Measurements from ENCODE around the gene PDIA2. TPM values are rescaled to one million over a fixed set of nuclear protein-coding genes. Genes with fewer than 3 reads are reported as not detected.
A peak's percentile ranks its signal among the peaks of the same experiment; 100 is the strongest.
"Not testable (repeated sequence)": the region's sequence is repeated elsewhere in the genome, so short reads cannot be mapped to it uniquely, and the experiment has no call there.

Gene PDIA2
- polyA plus RNA-seq, 4 donors = 0.10 to 46.1 (median 28.6) TPM

DNA sequence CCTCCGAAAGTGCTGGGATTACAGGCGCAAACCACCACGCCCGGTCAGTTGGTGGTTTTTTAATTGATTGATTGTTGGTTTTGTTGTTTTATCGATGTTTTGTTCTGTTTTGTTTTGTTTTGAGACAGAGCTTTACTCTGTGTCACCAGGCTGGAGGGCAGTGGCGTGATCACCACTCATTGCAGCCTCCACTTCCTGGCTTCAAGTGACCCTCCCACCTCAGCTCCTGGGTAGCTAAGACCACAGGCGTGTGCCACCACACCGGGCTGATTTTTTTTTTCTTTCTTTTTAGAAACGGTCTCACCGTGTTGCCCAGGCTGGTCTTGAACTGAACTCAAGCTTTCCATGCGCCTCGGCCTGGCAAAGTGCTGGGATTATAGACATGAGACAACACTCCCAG, 35.9 kb upstream of the PDIA2 start:
- WGBS, 3 donors = 92 to 94% (median 93%) methylated on average over 12 of the region's 12 CpGs
- Histone ChIP-seq H3K27me3 (ENCODE audit: control insufficient read depth in 3 of 3, insufficient read depth in 3 of 3, low read length in 3 of 3) (no peaks in the 10 kb centered on the region), H3K27ac (ENCODE audit: low read depth in 1 of 3, low read length in 2 of 3) (no peak overlapping the region), H3K36me3 (ENCODE audit: control insufficient read depth in 3 of 3, insufficient read depth in 2 of 3, low read depth in 1 of 3, low read length in 3 of 3) (peaks cover 0 to 37% (median 0%) of the 10 kb centered on the region in 3 donors), H3K4me1 (ENCODE audit: control insufficient read depth in 3 of 3, insufficient read depth in 2 of 3, low read depth in 1 of 3, low read length in 2 of 3) (peaks cover 0 to 2% (median 1%) of the 10 kb centered on the region in 3 donors), H3K4me3 (ENCODE audit: low read depth in 1 of 3, low read length in 3 of 3) (no peak overlapping the region), H3K9me3 (ENCODE audit: control insufficient read depth in 2 of 2, insufficient read depth in 1 of 2, low read depth in 1 of 2, low read length in 1 of 2) (no peaks in the 10 kb centered on the region)
- DNase-seq (no peak), FAIRE-seq (no peak)

GRCh38 chr16:249431-249830, 33.5 kb upstream of the PDIA2 start:
- peaks cover 0 to 41% (median 0%) of the 10 kb centered on the region in 3 donors for H3K36me3 ChIP-seq (ENCODE audit: control insufficient read depth in 3 of 3, insufficient read depth in 2 of 3, low read depth in 1 of 3, low read length in 3 of 3)
- DNase-seq (no peak), FAIRE-seq (no peak)
- no peaks in the 10 kb centered on the region for H3K27me3 ChIP-seq (ENCODE audit: control insufficient read depth in 3 of 3, insufficient read depth in 3 of 3, low read length in 3 of 3)
- H3K4me1 ChIP-seq (ENCODE audit: control insufficient read depth in 3 of 3, insufficient read depth in 2 of 3, low read depth in 1 of 3, low read length in 2 of 3) = peaks cover 0 to 20% (median 2%) of the 10 kb centered on the region in 3 donors
- H3K27ac ChIP-seq (ENCODE audit: low read depth in 1 of 3, low read length in 2 of 3) = no peak overlapping the region
- H3K4me3 ChIP-seq (ENCODE audit: low read depth in 1 of 3, low read length in 3 of 3) = no peak overlapping the region
- H3K9me3 ChIP-seq (ENCODE audit: control insufficient read depth in 2 of 2, insufficient read depth in 1 of 2, low read depth in 1 of 2, low read length in 1 of 2) = no peaks in the 10 kb centered on the region
- 81 to 86% (median 82%) methylated on average over 12 of the region's 12 CpGs for WGBS, 3 donors

DNA sequence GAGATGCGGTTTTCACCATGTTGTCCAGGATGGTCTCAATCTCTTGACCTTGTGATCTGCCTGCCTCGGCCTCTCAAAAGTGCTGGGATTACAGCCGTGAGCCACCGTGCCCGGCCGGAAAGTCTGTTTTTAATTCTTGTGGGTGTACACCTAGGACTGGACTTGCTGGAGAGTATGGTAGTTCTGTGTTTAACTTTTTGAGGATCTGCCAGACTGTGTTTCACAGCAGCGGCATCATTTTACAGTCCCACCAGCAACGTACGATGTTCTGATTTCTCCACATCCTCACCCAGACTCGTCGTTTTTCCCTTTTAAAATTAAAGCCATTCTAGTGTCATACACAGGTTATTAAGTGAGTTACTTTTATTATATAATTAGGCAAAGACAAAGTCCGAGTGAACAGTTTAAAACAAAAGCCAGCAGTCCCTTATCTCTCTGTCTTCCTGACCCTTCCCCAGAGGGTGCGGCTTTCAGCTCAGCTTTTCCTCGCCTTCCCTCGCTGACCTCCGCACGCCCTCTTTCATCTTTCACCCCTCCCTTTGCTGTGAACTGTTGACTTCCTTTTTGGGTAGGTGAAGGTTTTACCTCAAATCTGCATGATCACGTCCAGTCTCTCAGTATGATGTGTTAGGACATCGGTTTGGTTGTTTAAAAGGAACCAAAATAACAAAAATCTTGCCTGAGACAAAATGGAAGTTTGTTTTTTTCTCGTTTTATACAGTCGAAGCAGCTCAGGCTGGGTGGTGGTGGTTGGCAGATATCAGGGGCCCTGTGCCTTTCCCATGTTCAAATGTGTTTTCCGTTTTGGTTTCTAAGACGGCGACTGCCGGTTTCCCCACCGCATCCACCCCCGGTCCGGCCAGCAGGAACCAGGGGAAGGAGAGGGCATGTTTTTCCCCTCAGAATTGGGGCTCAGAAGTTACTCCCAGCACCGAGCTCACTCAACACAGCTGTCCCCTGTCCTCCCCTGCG, 30.3 kb upstream of the PDIA2 start:
- Histone ChIP-seq H3K4me3 (ENCODE audit: low read depth in 1 of 3, low read length in 3 of 3) (peak overlapping the region in 2 of 3 donors; percentile 7 to 12), H3K27ac (ENCODE audit: low read depth in 1 of 3, low read length in 2 of 3) (peak overlapping the region; percentile 88 to 97 (median 90)), H3K9me3 (ENCODE audit: control insufficient read depth in 2 of 2, insufficient read depth in 1 of 2, low read depth in 1 of 2, low read length in 1 of 2) (peaks cover 0 to 6% of the 10 kb centered on the region in 2 donors), H3K36me3 (ENCODE audit: control insufficient read depth in 3 of 3, insufficient read depth in 2 of 3, low read depth in 1 of 3, low read length in 3 of 3) (peaks cover 0 to 53% (median 0%) of the 10 kb centered on the region in 3 donors), H3K27me3 (ENCODE audit: control insufficient read depth in 3 of 3, insufficient read depth in 3 of 3, low read length in 3 of 3) (no peaks in the 10 kb centered on the region), H3K4me1 (ENCODE audit: control insufficient read depth in 3 of 3, insufficient read depth in 2 of 3, low read depth in 1 of 3, low read length in 2 of 3) (peaks cover 0 to 20% (median 2%) of the 10 kb centered on the region in 3 donors)
- WGBS, 3 donors = 10 to 41% (median 21%) methylated on average over 30 of the region's 30 CpGs
- FAIRE-seq = no peak
- DNase-seq = peak; percentile 82 to 95

- H3K27me3 ChIP-seq (ENCODE audit: control insufficient read depth in 3 of 3, insufficient read depth in 3 of 3, low read length in 3 of 3) = no peaks in the 10 kb centered on the region
- H3K4me3 ChIP-seq (ENCODE audit: low read depth in 1 of 3, low read length in 3 of 3) = peak overlapping the region in 1 of 3 donors; percentile 16
- peaks cover 0 to 20% (median 2%) of the 10 kb centered on the region in 3 donors for H3K4me1 ChIP-seq (ENCODE audit: control insufficient read depth in 3 of 3, insufficient read depth in 2 of 3, low read depth in 1 of 3, low read length in 2 of 3)
- 49 to 69% (median 61%) methylated on average over 6 of the region's 6 CpGs for WGBS, 3 donors
- peak overlapping the region; percentile 4 to 88 (median 63) for H3K27ac ChIP-seq (ENCODE audit: low read depth in 1 of 3, low read length in 2 of 3)
- H3K9me3 ChIP-seq (ENCODE audit: control insufficient read depth in 2 of 2, insufficient read depth in 1 of 2, low read depth in 1 of 2, low read length in 1 of 2) = peaks cover 0 to 6% of the 10 kb centered on the region in 2 donors
- peaks cover 0 to 53% (median under 1%) of the 10 kb centered on the region in 3 donors for H3K36me3 ChIP-seq (ENCODE audit: control insufficient read depth in 3 of 3, insufficient read depth in 2 of 3, low read depth in 1 of 3, low read length in 3 of 3)
- DNase-seq (peak in 1 of 2 donors; percentile 83), FAIRE-seq (no peak)
Observed at GRCh38 chr16:253833-254232, 29.1 kb upstream of the PDIA2 start.

DNA sequence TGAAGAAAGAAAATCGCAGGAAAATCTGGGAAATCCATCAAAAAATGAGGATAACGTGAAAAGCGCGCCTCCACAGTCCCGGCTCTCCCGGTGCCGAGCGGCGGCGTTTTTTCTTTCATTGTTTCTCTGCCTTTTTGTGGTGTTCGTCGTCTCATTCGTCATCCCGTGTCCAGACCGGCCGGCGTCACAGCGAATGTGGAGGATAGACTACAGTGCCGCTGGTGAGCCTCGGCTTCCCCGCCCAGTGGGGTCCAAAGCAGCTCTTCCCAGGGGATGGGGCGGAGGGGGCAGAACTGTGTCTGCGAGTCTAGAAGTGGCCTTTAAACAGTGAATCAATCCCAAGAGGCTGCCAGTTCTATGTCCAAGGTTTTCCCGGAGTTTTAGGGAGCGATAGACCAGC, 28.5 kb upstream of the PDIA2 start:
- WGBS, 3 donors = 95 to 97% (median 96%) methylated on average over 25 of the region's 25 CpGs
- DNase-seq (no peak), FAIRE-seq (no peak)
- Histone ChIP-seq H3K36me3 (ENCODE audit: control insufficient read depth in 3 of 3, insufficient read depth in 2 of 3, low read depth in 1 of 3, low read length in 3 of 3) (peaks cover 0 to 53% (median 5%) of the 10 kb centered on the region in 3 donors), H3K4me3 (ENCODE audit: low read depth in 1 of 3, low read length in 3 of 3) (no peak overlapping the region), H3K9me3 (ENCODE audit: control insufficient read depth in 2 of 2, insufficient read depth in 1 of 2, low read depth in 1 of 2, low read length in 1 of 2) (peaks cover 0 to 6% of the 10 kb centered on the region in 2 donors), H3K4me1 (ENCODE audit: control insufficient read depth in 3 of 3, insufficient read depth in 2 of 3, low read depth in 1 of 3, low read length in 2 of 3) (peaks cover 0 to 20% (median 2%) of the 10 kb centered on the region in 3 donors), H3K27me3 (ENCODE audit: control insufficient read depth in 3 of 3, insufficient read depth in 3 of 3, low read length in 3 of 3) (no peaks in the 10 kb centered on the region), H3K27ac (ENCODE audit: low read depth in 1 of 3, low read length in 2 of 3) (peak overlapping the region in 2 of 3 donors; percentile 63 to 88)

DNA sequence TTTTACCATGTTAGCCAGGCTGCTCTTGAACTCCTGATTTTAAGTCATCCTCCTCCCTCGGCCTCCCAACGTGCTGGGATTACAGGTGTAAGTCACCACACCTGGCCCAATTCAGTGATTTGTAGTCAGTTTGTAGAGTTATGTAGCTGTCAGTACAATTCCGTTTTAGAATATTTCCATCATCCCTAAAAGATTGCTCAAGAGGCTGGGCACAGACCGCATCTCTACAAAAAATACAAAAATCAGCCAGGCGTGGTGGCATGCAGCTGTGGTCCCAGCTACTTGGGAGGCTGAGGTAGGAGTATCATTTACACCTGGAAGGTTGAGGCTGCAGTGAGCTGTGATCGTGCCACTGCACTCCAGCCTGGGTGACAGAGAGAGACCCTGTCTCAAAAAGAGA, 27.8 kb upstream of the PDIA2 start:
- H3K9me3 ChIP-seq (ENCODE audit: control insufficient read depth in 2 of 2, insufficient read depth in 1 of 2, low read depth in 1 of 2, low read length in 1 of 2) = peaks cover 0 to 6% of the 10 kb centered on the region in 2 donors
- H3K27ac ChIP-seq (ENCODE audit: low read depth in 1 of 3, low read length in 2 of 3) = peak overlapping the region in 1 of 3 donors; percentile 30
- H3K4me3 ChIP-seq (ENCODE audit: low read depth in 1 of 3, low read length in 3 of 3) = no peak overlapping the region
- DNase-seq (no peak), FAIRE-seq (no peak)
- no peaks in the 10 kb centered on the region for H3K27me3 ChIP-seq (ENCODE audit: control insufficient read depth in 3 of 3, insufficient read depth in 3 of 3, low read length in 3 of 3)
- peaks cover 0 to 20% (median 0%) of the 10 kb centered on the region in 3 donors for H3K4me1 ChIP-seq (ENCODE audit: control insufficient read depth in 3 of 3, insufficient read depth in 2 of 3, low read depth in 1 of 3, low read length in 2 of 3)
- 91 to 98% (median 95%) methylated on average over 6 of the region's 6 CpGs for WGBS, 3 donors
- H3K36me3 ChIP-seq (ENCODE audit: control insufficient read depth in 3 of 3, insufficient read depth in 2 of 3, low read depth in 1 of 3, low read length in 3 of 3) = peaks cover 3 to 54% (median 5%) of the 10 kb centered on the region in 3 donors

- H3K27me3 ChIP-seq (ENCODE audit: control insufficient read depth in 3 of 3, insufficient read depth in 3 of 3, low read length in 3 of 3); FAIRE-seq; H3K27ac ChIP-seq (ENCODE audit: low read depth in 1 of 3, low read length in 2 of 3); H3K9me3 ChIP-seq (ENCODE audit: control insufficient read depth in 2 of 2, insufficient read depth in 1 of 2, low read depth in 1 of 2, low read length in 1 of 2); DNase-seq; H3K4me3 ChIP-seq (ENCODE audit: low read depth in 1 of 3, low read length in 3 of 3): not testable (repeated sequence)
- Histone ChIP-seq H3K36me3 (ENCODE audit: control insufficient read depth in 3 of 3, insufficient read depth in 2 of 3, low read depth in 1 of 3, low read length in 3 of 3) (peaks cover 5 to 72% (median 6%) of the 10 kb centered on the region in 3 donors), H3K4me1 (ENCODE audit: control insufficient read depth in 3 of 3, insufficient read depth in 2 of 3, low read depth in 1 of 3, low read length in 2 of 3) (peaks cover 0 to 11% (median 0%) of the 10 kb centered on the region in 3 donors)
- WGBS, 3 donors = 59 to 91% (median 82%) methylated on average over 8 to 11 of the region's 13 CpGs
Observed at GRCh38 chr16:258091-258490, 24.9 kb upstream of the PDIA2 start.

GRCh38 chr16:259226-259625, 23.7 kb upstream of the PDIA2 start:
- FAIRE-seq = no peak
- no peaks in the 10 kb centered on the region for H3K4me1 ChIP-seq (ENCODE audit: control insufficient read depth in 3 of 3, insufficient read depth in 2 of 3, low read depth in 1 of 3, low read length in 2 of 3)
- peaks cover 0 to 6% of the 10 kb centered on the region in 2 donors for H3K9me3 ChIP-seq (ENCODE audit: control insufficient read depth in 2 of 2, insufficient read depth in 1 of 2, low read depth in 1 of 2, low read length in 1 of 2)
- no peak overlapping the region for H3K4me3 ChIP-seq (ENCODE audit: low read depth in 1 of 3, low read length in 3 of 3)
- no peak for DNase-seq
- no peak overlapping the region for H3K27ac ChIP-seq (ENCODE audit: low read depth in 1 of 3, low read length in 2 of 3)
- H3K27me3 ChIP-seq (ENCODE audit: control insufficient read depth in 3 of 3, insufficient read depth in 3 of 3, low read length in 3 of 3) = no peaks in the 10 kb centered on the region
- WGBS, 3 donors = 84 to 86% (median 85%) methylated on average over 10 of the region's 10 CpGs
- H3K36me3 ChIP-seq (ENCODE audit: control insufficient read depth in 3 of 3, insufficient read depth in 2 of 3, low read depth in 1 of 3, low read length in 3 of 3) = peaks cover 6 to 76% (median 16%) of the 10 kb centered on the region in 3 donors

All from small intestine (tissue), 7 donors.